ENCODE data around the gene PRKCZ.
A peak's percentile ranks its signal among the peaks of the same experiment; 100 is the strongest.

The PRKCZ gene

DNA sequence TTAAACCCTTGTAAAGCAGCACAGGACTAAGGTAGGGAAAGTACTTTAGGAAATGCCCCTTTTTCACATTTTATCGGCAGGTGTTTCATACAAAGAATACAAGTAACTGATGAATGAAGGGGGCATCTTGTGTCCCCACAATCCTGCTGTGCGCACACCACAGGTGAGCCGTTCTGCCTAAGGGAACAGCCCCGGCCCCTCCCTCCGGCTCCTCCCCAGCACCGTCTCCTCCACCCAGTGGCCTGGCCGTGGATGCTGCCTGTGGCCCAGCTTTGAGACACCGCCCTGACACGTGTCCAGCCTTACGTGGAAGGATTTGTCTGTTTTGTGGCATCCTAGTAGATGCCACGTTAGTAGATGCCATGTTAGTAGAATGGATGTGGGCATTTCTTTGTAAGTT is 131.5 kb downstream of the PRKCZ start:
- no peak for DNase-seq

- no peak for DNase-seq
Observed at GRCh38 chr1:2182376-2182775, 132.2 kb downstream of the PRKCZ start.

DNA sequence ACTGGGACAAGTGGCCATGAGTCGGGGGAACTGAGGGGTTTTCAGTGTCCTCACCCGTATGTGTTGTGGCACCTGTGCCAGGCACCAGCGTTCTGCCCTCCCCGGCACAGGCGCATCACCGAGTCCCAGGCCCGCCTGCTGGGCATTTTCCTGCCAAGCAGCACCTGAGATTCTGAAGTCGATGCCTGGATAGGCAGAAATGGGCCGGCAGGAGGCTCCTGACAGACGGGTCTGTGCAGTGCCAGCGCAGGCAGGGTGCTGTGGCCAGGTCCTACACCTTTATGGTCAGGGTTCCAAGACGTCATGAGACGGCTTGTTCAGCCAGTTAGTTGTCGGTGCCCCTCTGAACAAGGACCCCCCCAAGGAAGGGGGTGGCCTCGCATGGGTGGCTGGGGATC is 133.7 kb downstream of the PRKCZ start:
- DNase-seq: no peak

- no peak for DNase-seq
Observed at GRCh38 chr1:2184531-2184930, 134.3 kb downstream of the PRKCZ start.

DNA sequence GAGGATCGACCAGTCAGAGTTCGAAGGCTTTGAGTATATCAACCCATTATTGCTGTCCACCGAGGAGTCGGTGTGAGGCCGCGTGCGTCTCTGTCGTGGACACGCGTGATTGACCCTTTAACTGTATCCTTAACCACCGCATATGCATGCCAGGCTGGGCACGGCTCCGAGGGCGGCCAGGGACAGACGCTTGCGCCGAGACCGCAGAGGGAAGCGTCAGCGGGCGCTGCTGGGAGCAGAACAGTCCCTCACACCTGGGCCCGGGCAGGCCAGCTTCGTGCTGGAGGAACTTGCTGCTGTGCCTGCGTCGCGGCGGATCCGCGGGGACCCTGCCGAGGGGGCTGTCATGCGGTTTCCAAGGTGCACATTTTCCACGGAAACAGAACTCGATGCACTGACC is 134.7 kb downstream of the PRKCZ start:
- DNase-seq: no peak

GRCh38 chr1:2185880-2186855 is 136.0 kb downstream of the PRKCZ start:
- DNase-seq: no peak

GRCh38 chr1:2186901-2187300 is 136.7 kb downstream of the PRKCZ start:
- no peak for DNase-seq

DNA sequence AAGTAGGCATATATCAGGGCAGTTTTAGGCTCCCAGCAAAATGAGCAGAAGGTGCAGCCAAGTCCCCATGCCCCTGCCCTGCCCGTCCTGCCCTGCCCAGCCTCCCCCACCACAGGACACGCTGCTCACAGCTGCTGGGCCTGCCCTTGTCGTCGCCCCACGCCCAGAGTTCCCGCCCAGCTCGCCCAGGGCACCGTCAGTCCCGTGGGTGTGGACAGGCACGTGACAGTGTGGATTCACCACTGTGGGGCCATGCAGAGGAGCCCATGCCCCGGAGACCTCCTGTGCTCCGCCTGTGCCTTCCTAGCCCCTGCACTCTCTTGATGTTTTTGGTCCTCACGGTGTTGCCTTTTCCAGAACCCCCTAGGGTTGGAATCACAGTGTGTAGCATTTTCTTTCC is 137.4 kb downstream of the PRKCZ start:
- no peak for DNase-seq

DNA sequence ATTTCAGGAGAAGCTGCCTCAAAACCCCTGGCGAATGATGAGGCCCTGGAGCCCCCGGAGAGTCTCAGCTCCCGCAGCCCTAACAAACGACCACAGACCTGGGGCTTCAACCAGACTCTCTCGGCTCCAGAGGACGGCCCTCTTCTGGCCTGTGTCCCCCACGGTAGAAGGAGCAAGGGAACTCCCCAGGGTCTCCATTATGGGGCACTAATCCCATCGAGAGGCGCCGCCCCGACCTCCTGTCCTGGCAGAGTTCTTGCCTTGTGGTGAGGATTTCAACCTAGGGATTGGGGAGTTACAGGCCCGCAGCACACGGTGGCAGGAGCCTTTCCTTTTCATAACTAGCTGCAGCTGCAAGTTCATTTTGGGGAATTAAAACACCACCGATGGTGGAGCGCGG is 138.1 kb downstream of the PRKCZ start:
- no peak for DNase-seq

DNA sequence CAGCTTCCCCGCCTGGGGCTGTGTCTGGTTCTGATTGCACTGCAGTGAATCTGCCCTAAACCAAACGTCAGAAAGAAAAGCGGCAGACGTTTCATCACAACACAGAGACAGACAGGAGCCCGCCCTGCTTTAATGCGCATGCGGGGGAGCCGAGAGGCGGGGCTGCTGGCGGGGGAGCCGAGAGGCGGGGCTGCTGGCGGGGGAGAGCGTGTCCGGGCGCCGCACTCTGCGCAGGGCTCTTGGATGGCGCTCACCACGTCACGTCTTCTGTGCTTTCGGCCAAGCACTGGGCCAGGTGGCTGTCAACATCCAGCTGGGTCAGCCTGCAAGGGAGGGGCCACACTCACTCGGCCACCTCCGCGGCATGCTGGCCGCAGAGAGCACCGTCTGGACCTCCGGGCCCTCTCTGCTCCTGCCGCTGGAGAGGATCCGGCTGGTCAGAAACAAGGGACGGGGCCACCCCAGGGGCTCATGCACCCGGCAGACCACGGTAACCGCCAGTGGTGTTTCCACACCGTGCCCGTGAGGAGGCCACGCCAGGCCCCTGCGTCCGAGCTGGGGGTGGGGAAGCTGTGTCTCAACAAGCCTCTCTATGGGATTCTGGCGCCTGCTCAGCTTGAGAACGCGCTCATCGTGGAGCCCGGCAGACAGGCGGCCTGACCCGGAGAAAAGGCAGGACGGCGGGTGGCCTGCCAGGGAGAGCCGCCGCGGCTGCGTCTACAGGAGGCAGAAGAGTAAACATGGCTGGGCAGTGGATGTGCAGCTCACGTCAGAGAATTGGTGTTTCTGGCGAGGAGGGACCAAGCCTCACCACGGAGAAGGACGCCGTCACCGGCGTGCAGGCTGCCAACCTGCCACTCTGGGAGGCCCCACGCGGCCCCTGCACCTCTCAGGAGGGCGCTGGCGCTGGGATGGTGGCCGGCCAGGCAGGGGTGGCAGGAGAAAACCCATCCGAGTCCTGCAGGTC is 139.5 kb downstream of the PRKCZ start:
- peak; percentile 80 to 84 for DNase-seq

DNA sequence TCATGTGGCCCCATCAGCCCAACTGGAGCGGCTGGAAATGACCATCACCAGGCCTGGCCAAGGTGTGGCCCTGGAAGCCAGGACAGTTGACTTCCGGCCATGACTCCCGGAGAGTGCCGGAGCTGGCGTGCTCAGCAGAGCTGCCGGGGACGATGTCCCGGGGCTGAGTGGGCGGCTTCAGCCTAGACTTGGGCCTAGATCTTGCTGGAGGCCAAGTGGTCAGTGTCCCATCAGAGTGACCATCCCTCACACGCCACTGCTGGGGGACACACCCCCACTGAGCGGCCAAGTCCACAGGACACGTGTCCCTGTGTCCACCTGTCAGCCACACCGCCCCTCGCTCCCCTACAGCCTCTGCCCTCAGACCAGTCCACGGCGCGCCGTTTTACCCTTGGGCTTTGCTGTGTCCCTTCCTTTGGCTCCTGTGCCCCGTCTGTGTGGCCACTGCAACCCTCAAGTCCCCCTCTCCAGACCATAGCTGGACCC is 140.3 kb downstream of the PRKCZ start:
- DNase-seq: no peak

DNA sequence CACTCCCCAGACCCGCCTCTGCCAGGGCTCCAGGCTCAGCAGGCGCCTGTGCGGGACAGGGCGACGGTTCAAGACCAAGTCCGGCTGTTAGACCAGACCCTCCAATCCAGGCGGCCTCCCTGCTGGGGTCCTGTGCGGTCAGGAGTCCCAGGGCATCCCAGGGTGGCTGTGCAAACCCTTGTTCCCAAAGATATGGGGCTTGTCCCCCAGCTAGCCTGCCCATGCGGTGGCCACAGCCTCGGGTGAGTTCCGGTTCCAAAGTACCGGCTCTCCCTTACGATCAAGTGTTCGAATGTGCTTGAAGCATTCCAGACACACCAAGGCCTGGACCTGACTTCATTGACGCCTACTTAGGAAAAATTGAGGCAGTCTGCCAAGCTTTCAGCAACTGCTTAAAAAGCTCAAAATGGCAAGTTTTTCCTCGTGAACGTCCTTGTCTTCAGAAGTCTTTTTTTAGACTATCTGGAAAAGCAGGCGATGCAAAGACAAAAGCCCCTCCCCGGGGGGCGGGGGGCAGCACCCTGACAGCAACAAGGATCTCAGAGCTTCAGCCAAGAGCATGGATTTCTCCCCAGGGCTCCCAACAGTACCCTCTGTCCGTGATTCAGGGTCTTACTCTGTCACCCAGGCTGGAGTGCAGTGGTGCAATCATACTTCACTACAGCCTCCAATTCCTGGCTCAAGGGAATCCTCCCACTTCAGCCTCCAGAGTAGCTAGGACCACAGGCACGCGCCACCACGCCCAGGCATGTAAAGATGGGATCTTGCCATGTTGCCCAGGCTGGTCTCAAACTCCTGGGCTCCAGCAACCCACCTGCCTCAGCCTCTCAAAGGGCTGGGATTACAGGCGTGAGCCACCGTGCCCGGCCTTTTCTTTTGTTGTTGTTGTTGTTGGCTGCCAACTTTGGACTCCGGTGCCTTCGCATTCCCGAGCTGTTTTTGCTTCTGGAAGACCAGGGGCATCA is 142.1 kb downstream of the PRKCZ start:
- no peak for DNase-seq

DNA sequence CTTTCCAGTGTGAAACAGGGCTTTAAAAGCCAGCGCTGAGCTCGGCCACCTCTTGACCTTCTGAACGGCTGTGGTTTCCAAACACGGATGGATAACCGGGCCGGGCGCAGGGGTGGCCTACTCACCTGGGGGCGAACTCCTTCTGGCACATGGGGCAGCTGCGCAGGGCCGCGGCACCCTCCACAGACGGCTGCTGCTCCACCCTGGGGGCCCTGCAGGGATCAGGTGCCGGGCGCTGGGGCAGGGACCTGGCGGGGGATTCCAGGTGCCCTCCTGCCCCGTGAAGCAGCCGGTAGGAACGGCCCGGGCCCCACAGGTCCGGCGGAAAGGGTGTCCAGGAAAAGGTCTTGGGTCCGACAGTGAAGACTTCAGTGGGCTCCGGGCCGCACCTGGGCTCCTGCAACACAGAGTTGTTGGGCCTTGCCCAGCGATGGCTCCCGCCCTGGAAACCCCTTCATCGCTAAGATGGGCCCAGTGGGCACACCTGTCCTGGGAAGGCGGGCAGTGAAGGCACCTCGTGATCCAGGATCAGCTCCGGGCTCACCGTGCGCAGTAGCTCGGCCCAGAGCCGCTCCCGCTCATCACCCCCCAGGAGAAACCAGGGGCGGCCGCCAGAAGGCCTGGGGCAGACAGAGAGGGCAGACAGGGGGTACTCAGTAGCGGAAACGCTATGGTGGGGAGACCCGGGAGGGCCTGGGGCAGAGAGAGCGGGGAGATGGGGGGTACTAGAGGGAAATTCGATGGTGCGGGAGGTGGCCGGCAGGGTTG is 143.5 kb downstream of the PRKCZ start:
- no peak for DNase-seq

DNA sequence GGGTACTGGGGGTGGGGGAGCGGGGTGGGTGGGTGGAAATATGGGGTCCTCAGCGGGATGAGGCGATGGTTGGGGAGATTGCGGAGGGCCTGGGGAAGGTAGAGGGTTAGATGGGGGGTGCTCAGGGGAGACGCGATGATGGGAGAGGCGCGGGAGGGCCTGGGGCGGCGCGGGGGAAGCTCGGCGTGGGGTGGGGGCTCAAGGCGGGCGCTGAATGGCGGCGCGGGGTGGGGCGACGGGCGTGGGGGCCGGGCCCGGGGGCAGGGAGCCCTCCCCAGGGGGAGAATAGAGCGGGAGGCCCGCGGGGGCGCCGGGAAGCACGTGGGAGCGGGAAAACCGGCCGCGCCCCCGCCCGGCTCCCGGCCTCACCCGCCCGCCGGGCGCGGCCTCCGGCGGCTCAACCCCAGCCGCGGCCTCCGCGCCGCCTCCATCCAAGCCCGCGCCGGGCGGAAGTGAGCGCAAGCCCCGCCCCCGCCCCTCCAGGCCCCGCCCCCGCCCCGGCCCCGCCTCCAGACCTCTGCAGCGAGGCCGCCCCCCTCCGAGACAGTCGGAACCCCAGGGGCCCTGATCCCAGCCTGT is 144.2 kb downstream of the PRKCZ start, which contains the start of gene FAAP20:
Gene FAAP20 (minus strand): TSS at position 454 of the 579 bp plus-strand sequence. CDS start 23 bp downstream, at position 431.
- peak in 1 of 2 donors; percentile 36 for DNase-seq

DNA sequence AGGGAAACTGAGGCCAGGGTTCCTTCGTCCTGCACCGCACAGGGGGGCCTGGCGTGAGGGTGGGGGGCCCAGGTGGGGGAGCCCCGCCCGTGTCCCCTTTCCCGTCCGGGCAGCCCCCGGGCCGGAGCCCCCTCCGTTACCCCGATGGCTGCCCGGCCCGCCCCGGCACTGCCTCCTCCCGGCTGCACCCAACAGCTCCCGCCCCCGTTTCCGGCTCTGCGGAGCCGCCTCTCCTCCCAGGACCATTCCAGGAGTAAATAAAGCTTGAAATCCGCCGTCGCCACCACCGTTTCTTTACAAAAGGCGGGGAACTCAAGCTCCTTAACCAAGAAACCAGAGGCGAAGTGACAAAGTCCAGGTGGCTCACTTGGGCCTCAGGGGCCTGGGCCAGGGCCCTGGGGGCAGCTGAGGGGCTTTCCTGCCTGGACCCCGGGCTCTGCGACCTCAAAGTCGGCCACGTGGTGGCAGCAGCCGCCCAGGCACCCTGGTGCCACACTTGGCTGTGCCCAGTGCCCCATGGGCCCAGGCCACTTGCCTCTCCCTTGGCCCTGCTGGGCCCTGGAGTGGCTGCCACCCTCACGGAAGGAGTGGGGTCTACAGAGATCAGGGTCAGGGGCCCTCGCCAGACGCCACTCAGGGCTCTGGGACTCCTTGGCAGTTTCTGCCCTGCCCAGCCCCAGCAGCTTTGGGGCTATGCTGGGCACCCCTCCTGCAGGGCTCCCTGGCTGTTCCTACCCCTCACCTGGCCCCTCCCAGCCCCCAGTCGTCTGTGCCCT is 144.9 kb downstream of the PRKCZ start:
- peak; percentile 69 to 89 for DNase-seq

GRCh38 chr1:2195785-2196184 is 145.6 kb downstream of the PRKCZ start:
- no peak for DNase-seq

DNA sequence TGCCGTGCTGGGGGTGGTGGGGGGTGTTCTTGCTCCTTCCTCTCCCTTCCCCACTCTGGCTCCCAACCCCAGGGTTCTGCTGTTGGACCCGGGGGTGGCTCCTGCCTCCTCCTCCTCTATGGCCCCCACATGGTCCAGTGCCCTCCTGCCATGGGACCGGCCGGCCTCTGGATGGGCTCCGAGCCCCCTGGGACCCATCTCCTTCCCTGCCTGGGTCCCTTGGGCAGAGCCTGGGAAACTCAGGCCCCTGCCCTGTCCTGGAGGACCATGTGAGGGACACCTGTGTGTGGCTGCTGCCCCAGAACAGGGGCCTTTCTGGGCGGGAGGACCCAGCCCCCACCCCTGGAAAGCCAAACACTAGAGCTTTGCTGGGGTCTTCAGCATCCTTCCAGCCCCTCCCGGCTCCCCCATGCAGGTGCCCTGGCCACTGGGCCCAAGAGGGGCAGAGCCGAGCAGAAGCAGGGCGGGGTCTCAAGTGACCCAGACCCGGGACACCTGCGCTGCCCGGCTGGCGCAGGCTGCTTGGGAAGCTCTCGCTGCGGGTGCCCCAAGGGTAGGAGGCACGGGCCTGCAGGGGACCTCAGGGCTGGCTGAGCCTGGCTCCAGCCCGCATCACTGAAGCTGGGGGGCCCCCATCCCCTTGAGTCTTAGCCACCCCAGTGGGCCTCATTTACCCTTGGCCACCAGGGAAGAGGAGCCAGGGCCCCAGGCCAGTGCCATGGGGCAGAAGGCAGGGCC is 146.9 kb downstream of the PRKCZ start:
- no peak for DNase-seq

GRCh38 chr1:2197707-2198165 is 147.5 kb downstream of the PRKCZ start:
- no peak for DNase-seq

GRCh38 chr1:2198571-2198970 is 148.4 kb downstream of the PRKCZ start:
- no peak for DNase-seq

All from inflammatory macrophage treated with lipopolysaccharide for 1 hour (primary cell).